Hepatocyte (in vitro differentiated cells): ENCODE results near the gene C11orf65.
"Not testable (repeated sequence)": the region's sequence is repeated elsewhere in the genome, so short reads cannot be mapped to it uniquely, and the experiment has no call there.

ENCODE experiments used
- EZH2 ChIP-seq: fragments of 200-600 bp; sonication (generic); IDR thresholded peaks from 2 replicates; pipeline ENCODE4 v1.6.1; 2016; ENCODE audit warnings: antibody characterized with exemption, mild to moderate bottlenecking, borderline replicate concordance
- EZH2phosphoT487 ChIP-seq: fragments of 200-600 bp; sonication (generic); IDR thresholded peaks from one replicate; pipeline ENCODE4 v1.6.1; 2018; ENCODE audit warnings: antibody characterized with exemption, mild to moderate bottlenecking, low read depth, moderate library complexity; ENCODE audit not compliant: unreplicated experiment, severe bottlenecking

DNA sequence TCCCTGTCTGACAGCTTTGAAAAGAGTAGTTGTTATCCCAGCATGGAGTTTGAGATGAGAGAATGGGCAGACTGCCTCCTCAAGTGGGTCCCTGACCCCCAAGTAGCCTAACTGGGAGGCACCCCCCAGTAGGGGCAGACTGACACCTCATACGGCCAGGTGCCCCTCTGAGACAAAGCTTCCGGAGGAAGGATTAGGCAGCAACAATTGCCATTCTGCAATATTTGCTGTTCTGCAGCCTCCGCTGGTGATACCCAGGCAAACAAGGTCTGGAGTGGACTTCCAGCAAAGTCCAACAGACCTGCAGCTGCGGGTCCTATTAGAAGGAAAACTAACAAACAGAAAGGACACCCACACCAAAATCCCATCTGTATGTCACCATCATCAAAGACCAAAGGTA is 25.9 kb downstream of the C11orf65 start:
- TF ChIP-seq EZH2phosphoT487, EZH2: not testable (repeated sequence)
